Osteocyte (in vitro differentiated cells): ENCODE results near the gene RWDD1. TPM values are rescaled to one million over a fixed set of nuclear protein-coding genes. Genes with fewer than 3 reads are reported as not detected.
"Not testable (repeated sequence)": the region's sequence is repeated elsewhere in the genome, so short reads cannot be mapped to it uniquely, and the experiment has no call there.

Experiments
- DNase-seq: peaks from one replicate; pipeline ENCODE4 v3.0.0; 2021; ENCODE audit warnings: mixed read lengths; ENCODE audit not compliant: unreplicated experiment; ENCODE audit errors: extremely low spot score
- H3K27ac Mint-ChIP-seq: one replicate; pipeline ENCODE4 v1.8.0; 2021; ENCODE audit warnings: mild to moderate bottlenecking, mixed read lengths; ENCODE audit not compliant: unreplicated experiment
- H3K27me3 Mint-ChIP-seq: one replicate; pipeline ENCODE4 v1.8.0; 2021; ENCODE audit warnings: mixed read lengths; ENCODE audit not compliant: unreplicated experiment
- H3K36me3 Mint-ChIP-seq: one replicate; pipeline ENCODE4 v1.8.0; 2021; ENCODE audit warnings: mixed read lengths; ENCODE audit not compliant: unreplicated experiment
- H3K4me1 Mint-ChIP-seq: one replicate; pipeline ENCODE4 v1.8.0; 2021; ENCODE audit warnings: mixed read lengths; ENCODE audit not compliant: unreplicated experiment
- H3K4me3 Mint-ChIP-seq: one replicate; pipeline ENCODE4 v1.8.0; 2021; ENCODE audit warnings: mild to moderate bottlenecking, moderate library complexity, mixed read lengths; ENCODE audit not compliant: unreplicated experiment
- H3K9me3 Mint-ChIP-seq: one replicate; pipeline ENCODE4 v1.8.0; 2021; ENCODE audit warnings: mixed read lengths; ENCODE audit not compliant: unreplicated experiment
- total RNA-seq: library from RNA; stranded (reverse); gene quantifications from 2 replicates; pipeline ENCODE4 v1.2.1, GENCODE V29; 2021
- TF ChIP-seq, protein P1 (sequence below): fragments of 200-600 bp; sonication (generic); IDR thresholded peaks from 2 replicates; pipeline ENCODE4 v1.5.0; 2021; ENCODE audit warnings: antibody characterized with exemption, mild to moderate bottlenecking, moderate library complexity

RWDD1 gene
- total RNA-seq, 1 donor from 2014 or later = 37.2 TPM

DNA sequence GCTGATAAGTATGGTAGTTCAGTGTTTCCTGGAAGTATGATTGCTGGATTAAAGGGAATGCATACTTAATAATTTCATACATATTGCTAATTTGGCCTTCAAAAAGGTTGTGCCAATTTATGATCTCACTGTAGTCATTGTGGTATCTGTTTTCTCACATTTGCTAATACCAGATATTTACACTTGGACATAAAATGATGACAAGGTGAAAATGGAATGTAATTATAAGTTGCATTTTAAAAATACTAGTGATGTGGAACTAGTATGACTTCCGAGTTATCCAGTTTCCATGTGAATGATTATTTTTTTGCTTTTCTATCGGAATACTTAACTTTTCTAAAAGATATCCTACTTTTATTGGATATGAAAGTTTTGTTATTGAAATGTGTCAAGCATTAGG, 15.4 kb downstream of the RWDD1 start:
- Mint-ChIP-seq H3K9me3 (no peaks in the 10 kb centered on the region), H3K27me3 (no peaks in the 10 kb centered on the region), H3K4me3 (no peak overlapping the region), H3K36me3 (peaks cover 42% of the 10 kb centered on the region), H3K27ac (no peak overlapping the region), H3K4me1 (no peaks in the 10 kb centered on the region)
- TF ChIP-seq, protein P1, sequence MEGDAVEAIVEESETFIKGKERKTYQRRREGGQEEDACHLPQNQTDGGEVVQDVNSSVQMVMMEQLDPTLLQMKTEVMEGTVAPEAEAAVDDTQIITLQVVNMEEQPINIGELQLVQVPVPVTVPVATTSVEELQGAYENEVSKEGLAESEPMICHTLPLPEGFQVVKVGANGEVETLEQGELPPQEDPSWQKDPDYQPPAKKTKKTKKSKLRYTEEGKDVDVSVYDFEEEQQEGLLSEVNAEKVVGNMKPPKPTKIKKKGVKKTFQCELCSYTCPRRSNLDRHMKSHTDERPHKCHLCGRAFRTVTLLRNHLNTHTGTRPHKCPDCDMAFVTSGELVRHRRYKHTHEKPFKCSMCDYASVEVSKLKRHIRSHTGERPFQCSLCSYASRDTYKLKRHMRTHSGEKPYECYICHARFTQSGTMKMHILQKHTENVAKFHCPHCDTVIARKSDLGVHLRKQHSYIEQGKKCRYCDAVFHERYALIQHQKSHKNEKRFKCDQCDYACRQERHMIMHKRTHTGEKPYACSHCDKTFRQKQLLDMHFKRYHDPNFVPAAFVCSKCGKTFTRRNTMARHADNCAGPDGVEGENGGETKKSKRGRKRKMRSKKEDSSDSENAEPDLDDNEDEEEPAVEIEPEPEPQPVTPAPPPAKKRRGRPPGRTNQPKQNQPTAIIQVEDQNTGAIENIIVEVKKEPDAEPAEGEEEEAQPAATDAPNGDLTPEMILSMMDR = no peak
- DNase-seq = no peak

- H3K36me3 Mint-ChIP-seq = peaks cover 46% of the 10 kb centered on the region
- H3K27me3 Mint-ChIP-seq = no peaks in the 10 kb centered on the region
- TF ChIP-seq, protein P1 = no peak
- H3K4me1 Mint-ChIP-seq = no peaks in the 10 kb centered on the region
- no peak overlapping the region for H3K4me3 Mint-ChIP-seq
- no peak overlapping the region for H3K27ac Mint-ChIP-seq
- no peaks in the 10 kb centered on the region for H3K9me3 Mint-ChIP-seq
- no peak for DNase-seq
Observed at GRCh38 chr6:116595247-116595646, 23.9 kb downstream of the RWDD1 start.

GRCh38 chr6:116596815-116597214, 25.5 kb downstream of the RWDD1 start:
- no peaks in the 10 kb centered on the region for H3K4me1 Mint-ChIP-seq
- no peak overlapping the region for H3K4me3 Mint-ChIP-seq
- TF ChIP-seq, protein P1 = no peak
- no peak overlapping the region for H3K27ac Mint-ChIP-seq
- peaks cover 38% of the 10 kb centered on the region for H3K36me3 Mint-ChIP-seq
- no peak for DNase-seq
- no peaks in the 10 kb centered on the region for H3K27me3 Mint-ChIP-seq
- H3K9me3 Mint-ChIP-seq = no peaks in the 10 kb centered on the region

DNA sequence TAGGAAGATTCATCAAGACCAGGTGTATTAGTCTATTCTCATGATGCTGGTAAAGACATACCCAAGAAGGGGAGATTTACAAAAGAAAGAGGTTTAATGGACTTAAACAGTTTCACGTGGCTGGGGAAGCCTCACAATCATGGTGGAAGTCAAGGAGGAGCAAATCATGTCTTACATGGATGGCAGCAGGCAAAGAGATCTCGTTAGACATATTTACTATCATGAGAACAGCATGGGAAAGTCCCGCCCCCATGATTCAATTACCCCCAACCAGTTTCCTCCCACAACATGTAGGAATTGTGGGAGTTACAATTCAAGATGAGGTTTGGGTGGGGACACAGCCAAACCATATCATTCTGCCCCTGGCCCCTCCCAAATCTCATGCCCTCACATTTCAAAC, 32.6 kb downstream of the RWDD1 start:
- not testable (repeated sequence) for H3K27me3 Mint-ChIP-seq, H3K36me3 Mint-ChIP-seq, H3K4me3 Mint-ChIP-seq, H3K4me1 Mint-ChIP-seq, H3K27ac Mint-ChIP-seq, H3K9me3 Mint-ChIP-seq, DNase-seq

GRCh38 chr6:116604868-116605267, 33.6 kb downstream of the RWDD1 start:
- not testable (repeated sequence) for H3K4me1 Mint-ChIP-seq, H3K4me3 Mint-ChIP-seq, H3K36me3 Mint-ChIP-seq, DNase-seq, H3K9me3 Mint-ChIP-seq, H3K27ac Mint-ChIP-seq, H3K27me3 Mint-ChIP-seq

- DNase-seq = no peak
- Mint-ChIP-seq H3K27me3 (peaks cover 14% of the 10 kb centered on the region), H3K4me3 (no peak overlapping the region), H3K9me3 (peaks cover 9% of the 10 kb centered on the region), H3K4me1 (no peaks in the 10 kb centered on the region), H3K27ac (no peak overlapping the region), H3K36me3 (no peaks in the 10 kb centered on the region)
- TF ChIP-seq, protein P1 = no peak
Observed at GRCh38 chr6:116605935-116606334, 34.6 kb downstream of the RWDD1 start.
